Stimulated activated naive B cell treated with anti-CD40 and anti-IgM and Interleukin-4, amounts not matched to agents 10 μg/mL and 1 μg/mL and 100 μg/mL, for 72 hours (primary cell): Measurements from ENCODE around the gene TMEM69.

ENCODE experiments used
- ATAC-seq, 2 donors: fragments of 150-1000 bp; cut with Tn5 transposase; replicated peaks; 2 replicates each; pipeline ENCODE4 v1.10.0; 2021; ENCODE audit warnings: moderate library complexity in 1 of 2
- DNase-seq: peaks from one replicate; pipeline ENCODE4 v3.0.0; 2021
- H3K27ac Mint-ChIP-seq: one replicate; pipeline ENCODE4 v1.8.0; 2022; ENCODE audit warnings: mild to moderate bottlenecking, mixed read lengths
- H3K27me3 Mint-ChIP-seq, 2 donors: one replicate each; pipeline ENCODE4 v1.8.0; 2022; ENCODE audit warnings: mixed read lengths in 2 of 2
- H3K36me3 Mint-ChIP-seq, 2 donors: one replicate each; pipeline ENCODE4 v1.8.0; 2022; ENCODE audit warnings: mixed read lengths in 2 of 2, mild to moderate bottlenecking in 1 of 2
- H3K4me1 Mint-ChIP-seq, 2 donors: one replicate each; pipeline ENCODE4 v1.8.0; 2022; ENCODE audit warnings: mixed read lengths in 2 of 2, mild to moderate bottlenecking in 1 of 2
- H3K4me3 Mint-ChIP-seq, 2 donors: one replicate each; pipeline ENCODE4 v1.8.0; 2022; ENCODE audit warnings: mild to moderate bottlenecking in 2 of 2, mixed read lengths in 2 of 2, moderate library complexity in 1 of 2
- H3K9me3 Mint-ChIP-seq, 2 donors: one replicate each; pipeline ENCODE4 v1.8.0; 2022; ENCODE audit warnings: mixed read lengths in 2 of 2, mild to moderate bottlenecking in 1 of 2

TMEM69 gene

DNA sequence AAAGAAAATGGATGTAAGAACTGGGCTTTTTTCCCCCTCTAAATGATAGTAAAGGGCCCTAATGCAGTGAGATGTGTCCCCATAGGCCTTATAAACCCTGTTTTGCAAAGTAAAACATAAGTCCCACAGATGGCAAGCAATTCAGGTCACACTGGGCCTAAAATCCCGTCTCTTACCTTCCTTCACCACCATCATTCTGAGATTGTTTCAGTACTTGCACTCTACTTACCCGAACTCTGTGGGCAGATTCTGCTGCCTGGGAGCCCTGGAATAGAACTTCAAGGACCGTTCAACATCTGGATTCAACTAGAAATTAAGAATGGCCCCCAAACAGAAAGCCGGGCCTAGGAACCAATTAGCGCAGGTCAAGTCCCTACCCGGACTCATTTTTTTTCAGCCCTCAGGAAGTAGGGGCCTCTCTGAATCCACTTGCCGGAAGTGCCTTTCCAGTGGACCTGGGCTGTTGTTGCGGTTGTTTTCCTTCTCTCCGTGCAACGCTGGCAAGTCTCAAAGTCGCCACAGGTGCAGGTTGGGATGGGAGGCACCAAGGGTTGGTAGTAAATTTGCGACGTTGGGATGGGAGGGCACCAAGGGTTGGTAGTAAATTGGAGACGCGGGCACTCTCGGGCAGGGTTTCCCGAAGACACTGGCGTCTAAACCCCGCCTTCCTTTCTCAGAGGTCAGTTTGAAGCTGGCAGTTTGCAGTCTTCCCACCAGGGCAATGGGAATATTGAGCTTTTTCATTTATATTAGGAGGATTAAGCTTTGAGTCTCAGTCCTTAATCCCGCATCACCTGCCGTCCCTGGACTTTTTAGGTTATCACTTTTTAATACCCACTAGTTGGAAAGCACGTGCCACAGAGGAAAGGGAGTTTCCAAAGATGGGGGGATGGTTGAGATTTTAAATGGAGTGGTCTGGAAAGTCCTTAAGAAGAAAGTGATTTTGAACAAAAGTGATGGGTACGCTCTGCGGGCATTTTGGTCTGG is at the start of gene TMEM69:
TMEM69 (plus strand) TSS at position 428 of the 987 bp plus-strand sequence. CDS start 2,888 bp downstream, outside the sequence.
- H3K27ac Mint-ChIP-seq, result peak within 1 kb of the TSS; percentile 98
- peak; percentile 30 to 32 for ATAC-seq
- peak within 1 kb of the TSS; percentile 96 to 99 for H3K4me3 Mint-ChIP-seq
- no peaks in the 10 kb centered on the region for H3K9me3 Mint-ChIP-seq
- DNase-seq, result peak; percentile 78
- H3K4me1 Mint-ChIP-seq, result peaks cover 7 to 39% of the 10 kb centered on the region in 2 donors
- H3K36me3 Mint-ChIP-seq, result peaks cover 21 to 39% of the 10 kb centered on the region in 2 donors
- H3K27me3 Mint-ChIP-seq, result no peaks in the 10 kb centered on the region

- H3K27me3 Mint-ChIP-seq, result no peaks in the 10 kb centered on the region
- H3K9me3 Mint-ChIP-seq, result no peaks in the 10 kb centered on the region
- no peak overlapping the region for H3K4me3 Mint-ChIP-seq
- DNase-seq (no peak), ATAC-seq (no peak)
- peaks cover 19 to 27% of the 10 kb centered on the region in 2 donors for H3K36me3 Mint-ChIP-seq
- H3K27ac Mint-ChIP-seq, result no peak overlapping the region
- peaks cover 2 to 12% of the 10 kb centered on the region in 2 donors for H3K4me1 Mint-ChIP-seq
These were observed 47.7 kb upstream of the TMEM69 start for GRCh38 chr1:45640293-45640692.

- DNase-seq (no peak), ATAC-seq (no peak)
- H3K4me3 Mint-ChIP-seq, result no peak overlapping the region
- H3K36me3 Mint-ChIP-seq, result peaks cover 38 to 47% of the 10 kb centered on the region in 2 donors
- H3K9me3 Mint-ChIP-seq, result no peaks in the 10 kb centered on the region
- H3K27ac Mint-ChIP-seq, result no peak overlapping the region
- peaks cover 8 to 31% of the 10 kb centered on the region in 2 donors for H3K4me1 Mint-ChIP-seq
- no peaks in the 10 kb centered on the region for H3K27me3 Mint-ChIP-seq
These were observed 44.7 kb upstream of the TMEM69 start for GRCh38 chr1:45643321-45643720.

DNA sequence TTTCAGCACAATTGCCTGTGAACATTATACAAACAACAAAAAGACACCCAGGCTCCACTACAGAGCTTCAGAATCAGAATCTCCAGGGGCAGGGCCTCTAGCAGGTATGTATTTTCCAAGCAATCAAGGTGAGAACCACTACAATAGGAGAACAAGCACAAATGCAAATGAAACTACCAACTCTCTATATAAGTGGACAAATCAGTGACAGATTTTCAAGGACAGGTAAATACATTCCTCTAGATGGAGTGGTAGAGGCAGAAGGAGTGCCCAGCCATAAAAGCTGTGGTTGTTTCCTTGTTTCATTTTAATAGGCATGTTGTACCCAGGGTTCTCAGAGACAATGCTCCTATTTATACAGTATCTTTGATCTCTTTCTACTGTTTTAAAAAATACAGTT is 44.0 kb upstream of the TMEM69 start:
- ATAC-seq, result no peak

GRCh38 chr1:45644661-45645060 is 43.3 kb upstream of the TMEM69 start:
- no peaks in the 10 kb centered on the region for H3K9me3 Mint-ChIP-seq
- no peak for DNase-seq
- peaks cover 10 to 33% of the 10 kb centered on the region in 2 donors for H3K4me1 Mint-ChIP-seq
- ATAC-seq, result peak; percentile 23
- H3K27ac Mint-ChIP-seq, result no peak overlapping the region
- H3K4me3 Mint-ChIP-seq, result no peak overlapping the region
- H3K27me3 Mint-ChIP-seq, result no peaks in the 10 kb centered on the region
- peaks cover 40 to 49% of the 10 kb centered on the region in 2 donors for H3K36me3 Mint-ChIP-seq

More for the DNA sequence above, 44.0 kb upstream of the TMEM69 start:
- no peak overlapping the region for H3K27ac Mint-ChIP-seq
- H3K9me3 Mint-ChIP-seq, result no peaks in the 10 kb centered on the region
- no peak for DNase-seq
- H3K4me1 Mint-ChIP-seq, result peaks cover 10 to 33% of the 10 kb centered on the region in 2 donors
- no peaks in the 10 kb centered on the region for H3K27me3 Mint-ChIP-seq
- no peak overlapping the region for H3K4me3 Mint-ChIP-seq
- H3K36me3 Mint-ChIP-seq, result peaks cover 40 to 49% of the 10 kb centered on the region in 2 donors

DNA sequence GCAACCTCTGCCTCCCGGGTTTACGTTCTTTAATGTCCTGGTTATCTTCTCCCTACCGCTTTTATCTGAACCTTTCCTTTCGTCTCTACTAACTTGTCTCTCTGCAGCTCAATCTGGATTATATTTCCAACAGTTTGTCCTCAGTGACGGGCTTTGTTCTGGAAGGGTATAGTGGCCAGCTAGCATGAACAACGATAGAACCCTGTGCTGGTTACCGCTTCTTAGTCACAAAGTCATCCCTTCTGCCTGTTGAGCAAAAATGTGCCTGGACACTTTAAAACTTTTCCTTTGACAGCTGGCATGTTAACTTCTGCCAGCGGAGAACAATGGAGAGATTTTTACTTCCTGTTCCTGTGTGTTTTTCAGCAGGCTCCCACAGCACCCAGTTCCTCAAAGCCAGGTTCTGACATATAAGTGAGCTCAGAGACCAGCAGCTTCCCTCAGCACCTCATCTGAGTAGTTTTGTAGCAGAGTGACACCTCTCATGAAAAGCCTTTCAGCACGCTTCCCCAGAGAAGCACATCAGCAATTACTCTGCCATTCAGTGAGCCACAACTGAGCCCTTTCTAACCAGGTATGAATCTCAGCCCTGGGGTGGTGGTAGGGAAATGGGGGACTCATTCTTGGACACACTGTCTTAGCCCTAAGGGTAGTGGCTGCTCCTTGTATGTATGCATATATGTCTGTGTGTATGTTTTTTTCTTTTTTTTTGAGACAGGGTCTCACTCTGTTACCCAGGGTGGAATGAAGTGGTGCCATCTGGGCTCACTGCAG is 40.5 kb upstream of the TMEM69 start:
- Mint-ChIP-seq H3K4me1 (peaks cover 12 to 33% of the 10 kb centered on the region in 2 donors), H3K27ac (peak overlapping the region; percentile 68), H3K36me3 (peaks cover 35 to 51% of the 10 kb centered on the region in 2 donors), H3K9me3 (no peaks in the 10 kb centered on the region), H3K4me3 (no peak overlapping the region), H3K27me3 (no peaks in the 10 kb centered on the region)
- DNase-seq (no peak), ATAC-seq (peak; percentile 57 to 67)

DNA sequence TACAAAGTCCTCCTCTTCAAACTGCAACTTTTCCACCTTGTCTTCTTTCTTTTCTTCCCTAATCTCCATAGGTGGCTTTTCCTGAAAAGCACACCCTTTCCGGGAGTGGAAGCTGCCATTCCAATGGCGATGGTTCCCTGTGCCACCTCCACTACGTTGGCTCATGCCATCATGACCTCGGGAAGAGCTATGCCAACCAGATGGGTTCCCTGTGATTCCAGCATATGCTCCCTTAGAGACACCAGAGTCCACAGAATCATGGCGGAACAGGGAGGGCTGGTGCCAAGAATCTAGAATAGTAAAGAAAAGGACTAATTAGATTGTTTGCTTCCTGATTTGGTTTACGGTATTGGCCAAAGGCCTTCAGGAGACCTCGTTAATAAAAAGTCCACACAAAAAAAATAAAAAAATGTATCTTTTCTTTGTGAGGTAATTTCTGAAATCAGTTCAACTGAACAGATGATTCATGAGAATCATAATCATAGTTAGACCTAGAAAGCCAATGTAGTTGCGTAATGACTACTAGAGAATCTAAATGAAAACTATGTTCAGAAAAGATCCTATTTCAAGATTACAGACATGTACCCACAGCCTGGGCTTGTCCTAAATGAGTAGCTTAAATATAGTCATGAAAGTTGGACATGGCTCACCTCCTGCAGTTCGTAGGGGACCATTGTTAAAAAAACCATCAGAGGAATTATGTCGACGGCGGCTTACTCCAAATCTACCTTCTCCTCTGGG is 33.3 kb upstream of the TMEM69 start:
- no peak for ATAC-seq
- Mint-ChIP-seq H3K27me3 (no peaks in the 10 kb centered on the region), H3K36me3 (peaks cover 23 to 54% of the 10 kb centered on the region in 2 donors), H3K9me3 (no peaks in the 10 kb centered on the region), H3K4me1 (peaks cover 0 to 2% of the 10 kb centered on the region in 2 donors), H3K4me3 (no peak overlapping the region), H3K27ac (no peak overlapping the region)
- DNase-seq, result no peak

DNA sequence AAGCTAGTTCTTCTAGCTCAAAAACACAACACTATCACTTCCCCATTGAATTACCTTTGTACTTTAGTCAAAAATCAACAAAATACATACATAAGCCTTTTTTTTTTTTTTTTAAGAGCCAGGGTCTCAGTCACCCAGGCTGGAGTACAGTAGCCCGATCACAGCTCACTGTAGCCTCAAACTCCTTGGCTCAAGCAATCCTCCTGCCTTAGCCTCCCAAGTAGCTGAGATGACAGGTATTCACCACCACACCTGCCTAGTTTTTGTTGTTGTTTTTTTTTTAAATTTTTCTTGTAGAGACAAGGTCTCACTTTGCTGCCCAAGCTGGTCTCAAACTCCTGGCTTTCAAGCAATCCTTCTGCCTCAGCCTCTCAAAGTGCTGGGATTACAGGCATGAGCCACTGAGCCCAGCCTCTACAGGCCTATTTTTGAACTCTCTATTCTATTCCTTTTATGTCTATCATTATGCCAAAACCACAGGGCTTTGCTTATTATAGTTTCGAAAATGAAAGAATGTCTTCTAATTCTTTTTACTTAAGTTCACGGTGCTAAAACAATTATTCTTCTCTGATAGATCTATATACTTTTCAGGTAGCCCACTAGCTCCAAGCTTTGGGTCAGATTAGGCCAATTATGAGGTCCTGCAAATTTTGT is 31.3 kb upstream of the TMEM69 start:
- Mint-ChIP-seq H3K36me3 (peaks cover 24 to 45% of the 10 kb centered on the region in 2 donors), H3K4me1 (no peaks in the 10 kb centered on the region), H3K27ac (peak overlapping the region; percentile 20), H3K4me3 (no peak overlapping the region), H3K9me3 (no peaks in the 10 kb centered on the region), H3K27me3 (no peaks in the 10 kb centered on the region)
- no peak for ATAC-seq
- DNase-seq, result no peak

- Mint-ChIP-seq H3K4me3 (no peak overlapping the region), H3K9me3 (no peaks in the 10 kb centered on the region), H3K27me3 (no peaks in the 10 kb centered on the region), H3K36me3 (peaks cover 21 to 35% of the 10 kb centered on the region in 2 donors), H3K27ac (peak overlapping the region; percentile 1), H3K4me1 (peaks cover 0 to 7% of the 10 kb centered on the region in 2 donors)
- DNase-seq (no peak), ATAC-seq (no peak)
These were observed 29.8 kb upstream of the TMEM69 start for GRCh38 chr1:45658171-45658570.

GRCh38 chr1:45659222-45659621 is 28.8 kb upstream of the TMEM69 start:
- Mint-ChIP-seq H3K27me3 (no peaks in the 10 kb centered on the region), H3K27ac (no peak overlapping the region), H3K9me3 (no peaks in the 10 kb centered on the region), H3K4me1 (peaks cover 0 to 15% of the 10 kb centered on the region in 2 donors), H3K36me3 (peaks cover 24 to 35% of the 10 kb centered on the region in 2 donors), H3K4me3 (no peak overlapping the region)
- ATAC-seq (no peak), DNase-seq (no peak)

DNA sequence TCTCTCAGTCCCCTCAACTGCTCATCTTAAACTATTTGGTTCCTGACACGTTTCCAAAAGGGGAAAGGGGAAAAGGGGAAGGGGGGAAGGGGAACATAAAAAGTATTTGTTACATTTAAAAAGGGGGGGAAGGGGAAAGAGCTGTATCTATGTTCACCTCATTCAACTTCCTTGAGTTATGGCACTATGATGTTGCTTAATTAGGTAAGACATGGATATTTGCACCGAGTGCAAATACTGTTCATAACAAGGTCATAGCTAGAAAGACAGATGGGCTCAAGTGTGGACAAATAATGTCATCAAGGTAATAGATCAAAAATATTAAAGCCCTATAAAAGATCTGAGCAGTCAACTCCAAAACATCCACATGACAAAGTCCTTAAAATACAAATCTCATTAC is 27.6 kb upstream of the TMEM69 start:
- ATAC-seq (no peak), DNase-seq (no peak)
- H3K27me3 Mint-ChIP-seq, result no peaks in the 10 kb centered on the region
- H3K9me3 Mint-ChIP-seq, result no peaks in the 10 kb centered on the region
- H3K36me3 Mint-ChIP-seq, result peaks cover 22 to 27% of the 10 kb centered on the region in 2 donors
- H3K4me3 Mint-ChIP-seq, result no peak overlapping the region
- H3K27ac Mint-ChIP-seq, result no peak overlapping the region
- peaks cover 0 to 15% of the 10 kb centered on the region in 2 donors for H3K4me1 Mint-ChIP-seq

DNA sequence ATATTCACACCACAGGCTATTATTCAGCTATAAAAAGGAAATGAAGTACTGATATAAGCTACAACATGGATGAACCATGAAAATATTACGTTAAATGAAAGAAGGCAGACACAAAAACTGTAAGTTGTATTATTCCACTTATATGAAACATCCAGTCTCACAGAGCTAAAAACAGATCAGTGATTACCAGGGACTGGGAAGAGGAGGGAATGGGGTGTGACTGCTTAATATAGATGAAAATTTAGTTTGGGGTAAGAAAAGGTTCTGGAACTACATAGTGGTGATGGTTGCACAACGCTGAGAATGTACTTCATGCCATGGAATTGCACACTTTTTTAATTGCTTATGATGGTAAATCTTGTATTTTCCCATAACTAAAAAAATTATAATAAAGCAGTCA is 21.1 kb upstream of the TMEM69 start:
- ATAC-seq, result no peak
- H3K27ac Mint-ChIP-seq, result no peak overlapping the region
- DNase-seq, result no peak

GRCh38 chr1:45667321-45668111 is 20.5 kb upstream of the TMEM69 start:
- ATAC-seq, result no peak
- no peak for DNase-seq

More for the DNA sequence above, 21.1 kb upstream of the TMEM69 start:
- H3K36me3 Mint-ChIP-seq, result peaks cover 16 to 23% of the 10 kb centered on the region in 2 donors
- no peaks in the 10 kb centered on the region for H3K27me3 Mint-ChIP-seq
- no peak overlapping the region for H3K4me3 Mint-ChIP-seq
- peaks cover 16 to 46% of the 10 kb centered on the region in 2 donors for H3K4me1 Mint-ChIP-seq
- no peaks in the 10 kb centered on the region for H3K9me3 Mint-ChIP-seq

More at GRCh38 chr1:45667321-45668111, 20.5 kb upstream of the TMEM69 start:
- Mint-ChIP-seq H3K27me3 (no peaks in the 10 kb centered on the region), H3K9me3 (no peaks in the 10 kb centered on the region), H3K4me1 (peaks cover 17 to 47% of the 10 kb centered on the region in 2 donors), H3K4me3 (no peak overlapping the region), H3K36me3 (peaks cover 16 to 25% of the 10 kb centered on the region in 2 donors), H3K27ac (no peak overlapping the region)
